ENCODE results near the gene DHFR2. TPM values are rescaled to one million over a fixed set of nuclear protein-coding genes. Genes with fewer than 3 reads are reported as not detected.

The DHFR2 gene
- total RNA-seq, 2 donors from 2014 or later: 7.6 to 7.8 TPM

DNA sequence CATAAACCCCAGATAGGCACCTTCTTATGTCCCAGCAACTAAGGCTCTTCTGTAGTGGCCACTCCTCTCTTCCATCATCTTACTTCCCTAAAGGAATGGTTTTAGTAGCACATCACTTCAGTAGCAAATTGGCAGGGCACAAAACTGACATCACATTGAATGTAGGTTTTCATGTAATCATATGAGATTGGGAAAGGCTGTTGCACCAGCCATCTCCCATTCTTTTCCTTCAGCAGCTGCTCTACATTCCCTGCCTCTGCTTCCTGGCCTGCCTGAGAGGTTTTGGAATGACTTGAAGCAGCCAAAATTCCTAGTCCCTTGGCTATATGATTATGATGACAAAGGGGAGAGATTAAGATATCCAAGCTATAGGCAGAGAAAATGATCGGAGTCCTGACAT lies 36.6 kb upstream of the DHFR2 start:
- H3K36me3 ChIP-seq: no peaks in the 10 kb centered on the region

DNA sequence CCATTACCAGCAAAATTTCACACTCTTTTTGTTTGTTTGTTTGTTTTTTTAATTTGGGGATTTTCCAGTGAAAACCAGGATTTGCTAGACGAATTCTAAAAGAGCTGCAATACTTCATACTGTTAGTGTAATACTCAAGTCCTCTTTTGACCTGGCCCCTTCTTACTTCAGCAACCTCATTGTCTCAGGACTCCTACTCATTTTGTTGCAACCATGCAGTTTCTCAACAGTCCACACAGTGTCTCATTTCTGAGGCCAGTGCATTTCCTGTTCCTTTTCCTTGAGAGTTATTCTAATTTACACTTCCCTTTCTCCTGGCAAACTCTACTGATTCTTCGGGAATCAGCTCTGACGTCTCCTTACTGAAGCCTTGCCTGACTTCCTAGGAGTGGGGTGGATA lies 35.7 kb upstream of the DHFR2 start:
- Histone ChIP-seq H3K4me3 (no peak overlapping the region), H3K4me1 (replicated peaks) (no peaks in the 10 kb centered on the region), H3K27ac (no peak overlapping the region), H3K27me3 (replicated peaks; ENCODE audit: insufficient read depth) (no peaks in the 10 kb centered on the region), H3K36me3 (no peaks in the 10 kb centered on the region), H3K9me3 (no peaks in the 10 kb centered on the region)
- intact Hi-C loops (cut with DNase I): no loop called here
- WGBS: 88% methylated on average over 3 of the region's 3 CpGs
- DNase-seq (ENCODE audit: low spot score): no peak
- TF ChIP-seq POLR2A (IDR thresholded peaks at IDR 0.05) (no peak), POLR2AphosphoS5 (IDR thresholded peaks at IDR 0.05) (no peak)
- TF ChIP-seq, protein P1, sequence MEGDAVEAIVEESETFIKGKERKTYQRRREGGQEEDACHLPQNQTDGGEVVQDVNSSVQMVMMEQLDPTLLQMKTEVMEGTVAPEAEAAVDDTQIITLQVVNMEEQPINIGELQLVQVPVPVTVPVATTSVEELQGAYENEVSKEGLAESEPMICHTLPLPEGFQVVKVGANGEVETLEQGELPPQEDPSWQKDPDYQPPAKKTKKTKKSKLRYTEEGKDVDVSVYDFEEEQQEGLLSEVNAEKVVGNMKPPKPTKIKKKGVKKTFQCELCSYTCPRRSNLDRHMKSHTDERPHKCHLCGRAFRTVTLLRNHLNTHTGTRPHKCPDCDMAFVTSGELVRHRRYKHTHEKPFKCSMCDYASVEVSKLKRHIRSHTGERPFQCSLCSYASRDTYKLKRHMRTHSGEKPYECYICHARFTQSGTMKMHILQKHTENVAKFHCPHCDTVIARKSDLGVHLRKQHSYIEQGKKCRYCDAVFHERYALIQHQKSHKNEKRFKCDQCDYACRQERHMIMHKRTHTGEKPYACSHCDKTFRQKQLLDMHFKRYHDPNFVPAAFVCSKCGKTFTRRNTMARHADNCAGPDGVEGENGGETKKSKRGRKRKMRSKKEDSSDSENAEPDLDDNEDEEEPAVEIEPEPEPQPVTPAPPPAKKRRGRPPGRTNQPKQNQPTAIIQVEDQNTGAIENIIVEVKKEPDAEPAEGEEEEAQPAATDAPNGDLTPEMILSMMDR (IDR thresholded peaks at IDR 0.05): no peak

More for the DNA sequence above, 36.6 kb upstream of the DHFR2 start:
- no peaks in the 10 kb centered on the region for H3K27me3 ChIP-seq (replicated peaks; ENCODE audit: insufficient read depth)
- H3K4me3 ChIP-seq: no peak overlapping the region
- 100% methylated on average over 1 of the region's 1 CpG for WGBS
- no peaks in the 10 kb centered on the region for H3K9me3 ChIP-seq
- TF ChIP-seq, protein P1 (IDR thresholded peaks at IDR 0.05): no peak
- TF ChIP-seq POLR2AphosphoS5 (IDR thresholded peaks at IDR 0.05): no peak
- TF ChIP-seq POLR2A (IDR thresholded peaks at IDR 0.05): no peak
- no peak for DNase-seq (ENCODE audit: low spot score)
- no peak overlapping the region for H3K27ac ChIP-seq
- intact Hi-C loops (cut with DNase I): no loop called here
- no peaks in the 10 kb centered on the region for H3K4me1 ChIP-seq (replicated peaks)

DNA sequence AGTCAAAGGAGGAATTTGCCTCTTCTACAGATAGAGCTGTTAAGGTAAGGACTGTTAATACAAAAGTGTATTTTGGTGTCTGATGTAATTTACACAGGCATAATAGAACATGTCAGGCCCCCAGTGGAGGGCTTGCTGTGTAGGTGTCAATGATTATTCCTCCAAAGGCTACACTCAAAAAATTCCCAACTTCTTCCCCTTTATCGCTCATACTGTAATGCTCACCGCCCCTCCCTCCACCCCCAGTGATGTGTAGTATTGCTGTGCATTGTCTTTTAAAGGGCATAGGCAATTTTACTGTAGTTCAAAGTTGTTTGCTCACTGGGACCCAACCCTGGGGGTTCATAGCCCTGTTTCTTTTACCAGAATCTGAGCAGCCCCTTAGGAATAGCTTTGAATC lies 32.4 kb upstream of the DHFR2 start:
- H3K9me3 ChIP-seq: no peaks in the 10 kb centered on the region
- DNase-seq (ENCODE audit: low spot score): no peak
- H3K27me3 ChIP-seq (replicated peaks; ENCODE audit: insufficient read depth): no peaks in the 10 kb centered on the region
- TF ChIP-seq POLR2AphosphoS5 (IDR thresholded peaks at IDR 0.05): no peak
- TF ChIP-seq POLR2A (IDR thresholded peaks at IDR 0.05): no peak
- TF ChIP-seq, protein P1 (IDR thresholded peaks at IDR 0.05): no peak
- H3K36me3 ChIP-seq: no peaks in the 10 kb centered on the region
- 97% methylated on average over 2 of the region's 2 CpGs for WGBS
- H3K4me1 ChIP-seq (replicated peaks): no peaks in the 10 kb centered on the region
- H3K27ac ChIP-seq: no peak overlapping the region
- intact Hi-C loops (cut with DNase I): no loop called here
- no peak overlapping the region for H3K4me3 ChIP-seq

DNA sequence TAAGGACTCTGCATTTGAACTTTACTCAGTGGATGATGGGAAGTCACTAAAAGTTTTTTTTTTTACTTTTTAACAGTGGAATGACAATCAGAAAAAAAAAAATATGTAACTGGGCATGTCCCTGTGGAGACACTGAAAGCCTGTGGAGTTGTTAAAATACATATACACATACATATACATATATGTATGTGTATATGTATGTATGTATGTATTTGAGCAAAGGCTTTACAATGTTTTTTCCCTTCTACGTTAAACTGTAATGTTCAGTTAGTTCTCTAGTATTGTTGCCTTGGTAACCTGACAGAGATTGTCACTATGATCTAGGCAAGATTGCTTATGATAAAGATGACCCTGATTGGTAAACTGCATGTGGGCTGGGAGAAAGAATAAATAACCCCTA lies 30.4 kb upstream of the DHFR2 start:
- no peaks in the 10 kb centered on the region for H3K9me3 ChIP-seq
- TF ChIP-seq, protein P1 (IDR thresholded peaks at IDR 0.05): no peak
- no peak for TF ChIP-seq POLR2A (IDR thresholded peaks at IDR 0.05)
- TF ChIP-seq POLR2AphosphoS5 (IDR thresholded peaks at IDR 0.05): no peak
- intact Hi-C loops (cut with DNase I): no loop called here

DNA sequence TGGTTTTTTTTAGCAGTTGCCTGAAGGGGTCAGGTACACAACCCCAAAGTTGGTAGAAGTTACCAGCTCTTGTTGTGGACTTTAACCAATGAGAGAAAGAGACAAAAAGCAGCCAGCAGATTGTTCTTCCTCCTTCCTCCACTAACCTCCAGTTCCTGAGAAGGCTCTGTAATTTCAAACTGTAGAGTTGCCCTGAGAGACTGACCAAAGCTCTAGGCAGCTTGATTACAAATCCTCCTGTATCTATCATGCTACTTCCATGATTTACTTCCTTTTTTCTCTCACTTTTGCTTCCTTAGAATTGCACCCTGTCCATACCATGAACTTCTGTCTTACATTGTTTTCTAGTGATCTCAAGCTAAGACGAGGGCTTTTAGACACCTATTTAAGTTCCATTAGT lies 29.4 kb upstream of the DHFR2 start:
- TF ChIP-seq POLR2AphosphoS5 (IDR thresholded peaks at IDR 0.05): no peak
- DNase-seq (ENCODE audit: low spot score): no peak
- 96% methylated on average over 1 of the region's 1 CpG for whole genome bisulfite sequencing
- H3K36me3 ChIP-seq: no peaks in the 10 kb centered on the region
- no peak overlapping the region for H3K27ac ChIP-seq
- H3K4me3 ChIP-seq: no peak overlapping the region
- H3K4me1 ChIP-seq (replicated peaks): no peaks in the 10 kb centered on the region
- H3K9me3 ChIP-seq: no peaks in the 10 kb centered on the region
- H3K27me3 ChIP-seq (replicated peaks; ENCODE audit: insufficient read depth): no peaks in the 10 kb centered on the region
- intact Hi-C loops (cut with DNase I): no loop called here

More for the DNA sequence above, 30.4 kb upstream of the DHFR2 start:
- Histone ChIP-seq H3K4me1 (replicated peaks) (no peaks in the 10 kb centered on the region), H3K27me3 (replicated peaks; ENCODE audit: insufficient read depth) (no peaks in the 10 kb centered on the region), H3K4me3 (no peak overlapping the region), H3K36me3 (no peaks in the 10 kb centered on the region), H3K27ac (no peak overlapping the region)
- WGBS: 64% methylated on average over 1 of the region's 1 CpG
- DNase-seq (ENCODE audit: low spot score): no peak
